HS-5 (cell line): Measurements from ENCODE around the gene AOC3.

Experiments used
- DNase-seq: peaks from one replicate; pipeline ENCODE4 v3.0.0-alpha.2; 2012; ENCODE audit warnings: low read depth

The AOC3 gene

GRCh38 chr17:42850954-42851353 is at the start of gene AOC3:
TSS of gene AOC3 (plus strand) at chr17:42851199. CDS start at chr17:42851344, 145 bp downstream.
- DNase-seq = no peak

GRCh38 chr17:42803074-42803883 is 47.7 kb upstream of the AOC3 start:
- no peak for DNase-seq

GRCh38 chr17:42804918-42805367 is 46.1 kb upstream of the AOC3 start:
- no peak for DNase-seq

GRCh38 chr17:42806249-42806648 is 44.8 kb upstream of the AOC3 start:
- DNase-seq = no peak

GRCh38 chr17:42809250-42809649 is 41.7 kb upstream of the AOC3 start:
- peak; percentile 61 for DNase-seq

GRCh38 chr17:42814633-42815399 is 36.2 kb upstream of the AOC3 start:
- DNase-seq = peak; percentile 93

- peak; percentile 77 for DNase-seq
Observed at GRCh38 chr17:42817866-42818265, 33.1 kb upstream of the AOC3 start.

- no peak for DNase-seq
Observed at GRCh38 chr17:42818379-42818778, 32.6 kb upstream of the AOC3 start.

GRCh38 chr17:42819939-42820535 is 31.0 kb upstream of the AOC3 start:
- no peak for DNase-seq

GRCh38 chr17:42821176-42821575 is 29.8 kb upstream of the AOC3 start:
- DNase-seq = no peak

- no peak for DNase-seq
Observed at GRCh38 chr17:42827472-42827871, 23.5 kb upstream of the AOC3 start.

- DNase-seq = no peak
Observed at GRCh38 chr17:42830971-42831370, 20.0 kb upstream of the AOC3 start.

GRCh38 chr17:42832213-42832933 is 18.6 kb upstream of the AOC3 start:
- DNase-seq = no peak

GRCh38 chr17:42832934-42833766 is 17.8 kb upstream of the AOC3 start, which contains the start of gene PSME3:
TSS of gene PSME3 (plus strand) at chr17:42833397. CDS start at chr17:42833632, 235 bp downstream.
- peak; percentile 69 for DNase-seq

GRCh38 chr17:42833767-42834422 is 17.1 kb upstream of the AOC3 start:
- no peak for DNase-seq

GRCh38 chr17:42835732-42836131 is 15.3 kb upstream of the AOC3 start:
- no peak for DNase-seq

GRCh38 chr17:42841975-42842685 is 8.9 kb upstream of the AOC3 start:
- DNase-seq = no peak

GRCh38 chr17:42843358-42843934 is 7.6 kb upstream of the AOC3 start:
- no peak for DNase-seq

GRCh38 chr17:42844271-42844670 is 6.7 kb upstream of the AOC3 start, which contains the start of gene AOC2:
TSS of gene AOC2 (plus strand) at chr17:42844580. CDS start at chr17:42844627, 47 bp downstream.
- DNase-seq = no peak
